PFSK-1 (cell line): ENCODE results near the gene EPHA8.

Experiments
- POLR2AphosphoS5 ChIP-seq: IDR thresholded peaks from 2 replicates; pipeline ENCODE4 v1.6.1; 2012; ENCODE audit warnings: low read depth, mild to moderate bottlenecking, control low read depth, low read length, moderate library complexity
- REST ChIP-seq, 2 experiments: IDR thresholded peaks; 2 replicates each; pipeline versions ENCODE4 v1.6.1 to v1.8.0; 2011 to 2012; ENCODE audit warnings: low read depth in 2 of 2, low read length in 2 of 2, control low read depth in 1 of 2, inconsistent platforms in 1 of 2, mild to moderate bottlenecking in 1 of 2, moderate library complexity in 1 of 2; ENCODE audit not compliant: insufficient read depth in 1 of 2
- SIN3A ChIP-seq: IDR thresholded peaks from 2 replicates; pipeline ENCODE4 v1.6.1; 2012; ENCODE audit warnings: mild to moderate bottlenecking, low read length, moderate library complexity, borderline replicate concordance; ENCODE audit not compliant: insufficient read depth
- TAF1 ChIP-seq: IDR thresholded peaks from 2 replicates; pipeline ENCODE4 v1.6.1; 2012; ENCODE audit warnings: low read length, control low read depth, borderline replicate concordance; ENCODE audit not compliant: insufficient read depth

- no peak for TF ChIP-seq POLR2AphosphoS5
- no peak for TF ChIP-seq REST (IDR thresholded peaks at IDR 0.05; ENCODE audit: insufficient read depth in 1 of 2, low read depth in 2 of 2, low read length in 2 of 2)
- TF ChIP-seq TAF1: no peak
- TF ChIP-seq SIN3A: no peak
These were observed 37.0 kb downstream of the EPHA8 start for GRCh38 chr1:22600071-22600816.
